ENCODE data around the gene CSTF2.

CSTF2 gene

GRCh38 chrX:100870527-100870926 is 50.3 kb downstream of the CSTF2 start:
- TF ChIP-seq CTCF (IDR thresholded peaks at IDR 0.05; ENCODE audit: control insufficient read depth, insufficient read depth, low read depth, low read length, missing control alignments): no peak
- H3K4me3 ChIP-seq (ENCODE audit: control insufficient read depth, low read depth, low read length): no peak overlapping the region

DNA sequence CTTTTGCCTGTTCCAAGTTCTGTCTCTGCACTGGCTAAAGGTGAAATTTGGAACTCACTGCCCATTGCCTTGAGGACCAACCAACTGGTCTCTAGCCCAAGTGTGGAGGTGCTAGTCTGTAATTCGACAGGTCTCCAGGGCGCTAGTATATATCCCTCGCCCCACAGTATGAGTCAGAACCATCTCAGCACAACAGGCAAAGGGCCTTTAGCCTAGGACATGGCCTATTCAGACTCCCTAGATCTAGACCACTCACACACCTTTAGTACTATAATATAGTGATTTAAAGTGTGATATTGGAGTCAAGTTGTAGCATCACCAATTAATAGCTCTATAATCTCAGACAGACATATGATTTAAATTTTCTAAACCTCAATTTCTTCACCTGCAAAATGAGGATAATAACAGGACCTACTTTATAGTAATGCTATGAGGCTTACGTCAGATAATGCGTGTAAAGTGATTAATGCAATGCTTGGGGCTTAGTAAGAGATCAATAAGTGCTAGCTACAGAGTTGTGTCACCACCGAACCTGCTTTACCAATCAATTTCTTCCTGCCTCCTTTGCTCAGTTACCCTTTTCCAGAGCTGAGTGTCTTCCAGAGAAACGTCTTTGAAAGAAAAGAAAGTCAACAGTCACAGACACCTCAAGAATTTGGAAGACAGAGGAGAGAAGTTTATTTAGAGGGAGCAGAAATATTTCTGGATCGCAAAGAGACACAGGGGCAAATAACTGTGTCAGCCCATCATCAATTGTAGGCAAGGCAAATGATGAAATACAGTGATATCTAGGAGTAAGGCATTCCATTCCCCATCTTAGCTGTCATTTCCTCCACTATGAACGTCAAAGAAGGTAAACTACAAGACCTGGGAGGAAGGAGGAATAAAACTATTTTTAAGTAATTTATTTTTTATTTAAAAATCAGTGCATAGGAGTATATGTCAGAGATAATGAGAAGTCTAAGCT is 51.7 kb downstream of the CSTF2 start:
- no peak for TF ChIP-seq CTCF (IDR thresholded peaks at IDR 0.05; ENCODE audit: control insufficient read depth, insufficient read depth, low read depth, low read length, missing control alignments)
- H3K4me3 ChIP-seq (ENCODE audit: control insufficient read depth, low read depth, low read length): no peak overlapping the region
- DNase-seq (ENCODE audit: low read depth): no peak

More at GRCh38 chrX:100870527-100870926, 50.3 kb downstream of the CSTF2 start:
- DNase-seq (ENCODE audit: low read depth): no peak

GRCh38 chrX:100874325-100874724 is 54.1 kb downstream of the CSTF2 start, which contains the start of gene NOX1:
Gene NOX1, minus strand, starts transcription at chrX:100874359. Its CDS starts 220 bp downstream, at chrX:100874139.
- H3K4me3 ChIP-seq (ENCODE audit: control insufficient read depth, low read depth, low read length): no peak within 1 kb of the TSS
- TF ChIP-seq CTCF (IDR thresholded peaks at IDR 0.05; ENCODE audit: control insufficient read depth, insufficient read depth, low read depth, low read length, missing control alignments): no peak
- DNase-seq (ENCODE audit: low read depth): no peak

- no peak for TF ChIP-seq CTCF (IDR thresholded peaks at IDR 0.05; ENCODE audit: control insufficient read depth, insufficient read depth, low read depth, low read length, missing control alignments)
- H3K4me3 ChIP-seq (ENCODE audit: control insufficient read depth, low read depth, low read length): no peak overlapping the region
Measured at GRCh38 chrX:100880368-100880767, 60.2 kb downstream of the CSTF2 start.

GRCh38 chrX:100883654-100884053 is 63.5 kb downstream of the CSTF2 start:
- no peak for DNase-seq (ENCODE audit: low read depth)
- H3K4me3 ChIP-seq (ENCODE audit: control insufficient read depth, low read depth, low read length): no peak overlapping the region
- TF ChIP-seq CTCF (IDR thresholded peaks at IDR 0.05; ENCODE audit: control insufficient read depth, insufficient read depth, low read depth, low read length, missing control alignments): no peak

More at GRCh38 chrX:100880368-100880767, 60.2 kb downstream of the CSTF2 start:
- DNase-seq (ENCODE audit: low read depth): no peak

Data from AG09309 (cell line).